ENCODE results near the gene CEACAM21. TPM values are rescaled to one million over a fixed set of nuclear protein-coding genes. Genes with fewer than 3 reads are reported as not detected.

The CEACAM21 gene
- total RNA-seq, 4 donors from 2014 or later, result 0.37 to 3.5 (median 1.4) TPM

DNA sequence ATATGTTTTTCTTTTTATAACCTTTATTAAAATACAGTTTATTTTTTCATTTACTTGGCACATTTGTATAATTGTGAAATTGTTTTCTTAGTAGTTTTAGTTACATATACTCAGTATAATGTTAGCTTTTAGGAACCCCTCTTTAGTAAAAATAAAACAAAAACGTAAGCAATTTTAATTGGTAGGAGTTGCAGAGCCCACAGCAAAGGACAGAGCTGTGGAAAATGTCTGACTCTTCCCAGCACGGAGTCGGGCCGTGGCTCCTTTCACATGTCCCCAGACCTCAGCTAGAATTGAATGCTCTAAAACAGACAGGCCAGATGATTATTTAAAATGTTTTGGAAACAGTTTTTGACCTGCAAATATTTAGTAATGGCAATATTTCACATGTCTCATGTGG, 27.9 kb upstream of the CEACAM21 start:
- no peak for DNase-seq (ENCODE audit: low spot score)
- ATAC-seq (ENCODE audit: low FRiP score), result no peak
- TF ChIP-seq, protein P1, sequence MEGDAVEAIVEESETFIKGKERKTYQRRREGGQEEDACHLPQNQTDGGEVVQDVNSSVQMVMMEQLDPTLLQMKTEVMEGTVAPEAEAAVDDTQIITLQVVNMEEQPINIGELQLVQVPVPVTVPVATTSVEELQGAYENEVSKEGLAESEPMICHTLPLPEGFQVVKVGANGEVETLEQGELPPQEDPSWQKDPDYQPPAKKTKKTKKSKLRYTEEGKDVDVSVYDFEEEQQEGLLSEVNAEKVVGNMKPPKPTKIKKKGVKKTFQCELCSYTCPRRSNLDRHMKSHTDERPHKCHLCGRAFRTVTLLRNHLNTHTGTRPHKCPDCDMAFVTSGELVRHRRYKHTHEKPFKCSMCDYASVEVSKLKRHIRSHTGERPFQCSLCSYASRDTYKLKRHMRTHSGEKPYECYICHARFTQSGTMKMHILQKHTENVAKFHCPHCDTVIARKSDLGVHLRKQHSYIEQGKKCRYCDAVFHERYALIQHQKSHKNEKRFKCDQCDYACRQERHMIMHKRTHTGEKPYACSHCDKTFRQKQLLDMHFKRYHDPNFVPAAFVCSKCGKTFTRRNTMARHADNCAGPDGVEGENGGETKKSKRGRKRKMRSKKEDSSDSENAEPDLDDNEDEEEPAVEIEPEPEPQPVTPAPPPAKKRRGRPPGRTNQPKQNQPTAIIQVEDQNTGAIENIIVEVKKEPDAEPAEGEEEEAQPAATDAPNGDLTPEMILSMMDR (IDR thresholded peaks at IDR 0.05), result no peak

DNA sequence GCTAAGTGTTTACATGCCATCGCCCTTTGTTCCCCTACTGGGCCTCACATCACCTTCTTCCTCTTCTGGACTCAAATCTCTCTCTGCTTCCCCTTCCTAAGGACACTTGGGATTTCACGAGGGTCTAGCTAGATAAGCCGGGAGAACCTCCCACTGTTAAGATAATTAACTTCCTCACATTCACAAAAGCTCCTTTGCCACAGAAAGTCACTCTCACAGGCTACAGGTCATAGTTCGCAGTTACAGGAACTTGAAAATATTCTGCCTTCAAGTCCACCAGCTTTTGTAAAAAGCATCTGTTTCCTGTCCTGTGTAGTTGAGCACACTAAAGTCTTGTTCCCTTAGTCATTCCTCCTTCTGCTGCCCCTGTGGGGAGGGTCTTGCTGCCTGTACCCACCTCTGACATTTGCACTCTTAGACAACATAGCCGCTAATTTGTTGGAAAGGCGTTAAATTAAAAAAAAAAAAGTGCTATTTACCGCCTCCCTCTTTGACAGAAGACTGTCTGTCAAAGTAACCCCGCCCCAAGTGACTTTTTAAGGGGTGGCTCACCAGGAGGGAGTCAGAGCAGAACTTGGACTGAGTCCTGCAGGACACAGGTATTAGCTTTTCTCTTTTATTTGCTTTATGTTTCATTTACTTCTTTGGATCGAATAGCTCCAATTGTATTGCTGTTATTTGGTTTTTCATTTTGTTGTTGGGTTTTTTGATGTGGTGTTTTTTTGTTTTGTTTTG, 26.8 kb upstream of the CEACAM21 start:
- TF ChIP-seq, protein P1 (IDR thresholded peaks at IDR 0.05), result no peak
- ATAC-seq (ENCODE audit: low FRiP score) (no peak), DNase-seq (ENCODE audit: low spot score) (no peak)

DNA sequence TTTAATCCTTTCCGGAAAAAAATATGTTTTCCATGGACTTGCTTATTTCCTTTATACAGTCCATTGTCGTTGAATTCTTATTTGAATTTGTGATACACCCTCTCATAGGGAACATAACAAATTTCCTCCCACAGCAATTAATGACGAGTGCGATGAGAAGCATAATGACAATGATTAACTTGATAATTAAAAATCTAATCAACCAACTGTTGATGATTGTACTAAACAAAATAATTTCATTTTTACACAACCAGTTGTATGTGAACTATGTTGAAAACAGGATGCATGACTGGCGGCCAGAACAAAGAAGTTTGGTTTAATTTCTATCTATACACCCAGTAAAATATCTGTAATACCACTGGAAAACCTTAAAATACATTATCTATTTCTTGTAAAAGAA, 26.1 kb upstream of the CEACAM21 start:
- TF ChIP-seq, protein P1 (IDR thresholded peaks at IDR 0.05), result no peak
- no peak for ATAC-seq (ENCODE audit: low FRiP score)

DNA sequence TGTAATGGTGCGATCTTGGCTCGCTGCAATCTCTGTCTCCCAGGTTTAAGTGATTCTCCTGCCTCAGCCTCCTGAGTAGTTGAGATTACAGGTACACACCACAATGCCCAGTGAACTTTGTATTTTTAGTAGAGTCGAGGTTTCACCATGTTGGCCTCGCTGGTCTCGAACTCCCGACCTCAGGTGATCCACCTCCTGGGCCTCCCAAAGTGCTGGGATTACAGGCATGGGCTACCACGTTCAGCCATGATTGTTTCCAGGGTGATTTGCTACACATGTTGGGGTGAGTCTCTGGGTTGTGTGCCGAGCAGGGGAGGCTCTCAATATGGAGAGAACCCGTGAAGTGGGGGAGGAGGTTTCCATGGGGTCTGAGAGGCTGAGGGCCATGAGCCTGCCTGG, 24.8 kb upstream of the CEACAM21 start:
- no peak for DNase-seq (ENCODE audit: low spot score)

More for the DNA sequence above, 26.1 kb upstream of the CEACAM21 start:
- no peak for DNase-seq (ENCODE audit: low spot score)

DNA sequence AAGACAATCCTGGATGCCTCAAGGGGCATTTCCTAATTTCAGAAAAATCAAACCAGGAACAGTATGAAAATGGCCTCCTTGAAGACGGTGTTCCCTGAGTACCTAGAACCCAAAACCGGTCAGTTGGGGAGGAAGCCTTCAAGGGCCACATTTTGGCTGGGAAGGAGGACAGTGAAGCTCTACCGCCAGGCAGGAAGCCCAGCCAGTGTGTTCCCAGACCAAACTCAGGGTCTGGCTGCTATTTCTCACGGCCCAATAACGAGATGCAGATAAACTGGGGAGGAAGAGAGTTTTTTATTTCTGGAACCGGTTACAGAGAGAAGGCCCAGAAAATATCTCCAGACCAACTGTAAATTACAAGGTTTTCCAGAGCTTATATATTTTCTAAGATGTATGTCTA, 24.3 kb upstream of the CEACAM21 start:
- DNase-seq (ENCODE audit: low spot score) (no peak), ATAC-seq (ENCODE audit: low FRiP score) (no peak)
- TF ChIP-seq, protein P1 (IDR thresholded peaks at IDR 0.05), result no peak

More for the DNA sequence above, 24.8 kb upstream of the CEACAM21 start:
- TF ChIP-seq, protein P1 (IDR thresholded peaks at IDR 0.05), result no peak
- ATAC-seq (ENCODE audit: low FRiP score), result no peak

DNA sequence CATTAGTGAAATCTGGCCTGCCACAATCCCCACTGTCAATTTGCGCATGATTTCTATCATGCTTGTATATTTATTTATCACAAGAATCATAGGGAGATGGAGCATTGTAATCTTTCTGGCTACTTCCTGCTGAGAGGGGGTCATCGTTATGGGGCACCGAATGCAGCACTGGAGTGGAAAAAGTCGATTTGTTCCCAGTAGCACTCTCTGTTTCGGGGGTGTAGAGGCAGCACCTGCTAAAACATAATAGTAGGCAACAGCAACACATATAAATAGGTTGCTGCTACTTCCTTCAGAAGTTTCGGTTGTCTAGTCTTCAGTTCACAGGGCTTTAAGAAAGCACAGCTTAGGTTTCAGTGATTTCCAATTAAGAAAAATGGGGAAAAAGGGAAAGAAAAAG, 23.4 kb upstream of the CEACAM21 start:
- no peak for ATAC-seq (ENCODE audit: low FRiP score)
- TF ChIP-seq, protein P1 (IDR thresholded peaks at IDR 0.05), result no peak
- no peak for DNase-seq (ENCODE audit: low spot score)

DNA sequence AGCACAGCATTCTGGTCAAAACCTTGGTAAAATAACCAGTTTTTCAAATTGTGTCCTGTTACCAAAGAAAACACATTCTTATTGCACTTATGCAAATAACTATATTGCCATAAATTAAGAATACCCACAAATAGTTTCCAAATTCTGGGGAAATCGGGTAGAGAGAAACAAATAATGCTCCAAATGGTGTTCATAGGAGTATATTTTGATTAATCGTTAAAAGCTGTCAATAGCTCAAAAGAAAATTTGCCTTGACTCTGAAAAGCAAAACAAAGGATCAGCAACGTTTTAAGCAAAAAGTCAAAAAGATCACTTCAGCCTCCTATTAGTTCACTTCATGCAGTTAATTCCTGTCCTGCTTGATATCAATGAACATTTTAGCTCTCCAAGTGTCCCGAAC, 22.2 kb upstream of the CEACAM21 start:
- ATAC-seq (ENCODE audit: low FRiP score), result no peak
- DNase-seq (ENCODE audit: low spot score), result no peak
- TF ChIP-seq, protein P1 (IDR thresholded peaks at IDR 0.05), result no peak
